ENCODE results near the gene DNASE2B.

The DNASE2B gene, protein sequence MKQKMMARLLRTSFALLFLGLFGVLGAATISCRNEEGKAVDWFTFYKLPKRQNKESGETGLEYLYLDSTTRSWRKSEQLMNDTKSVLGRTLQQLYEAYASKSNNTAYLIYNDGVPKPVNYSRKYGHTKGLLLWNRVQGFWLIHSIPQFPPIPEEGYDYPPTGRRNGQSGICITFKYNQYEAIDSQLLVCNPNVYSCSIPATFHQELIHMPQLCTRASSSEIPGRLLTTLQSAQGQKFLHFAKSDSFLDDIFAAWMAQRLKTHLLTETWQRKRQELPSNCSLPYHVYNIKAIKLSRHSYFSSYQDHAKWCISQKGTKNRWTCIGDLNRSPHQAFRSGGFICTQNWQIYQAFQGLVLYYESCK

DNA sequence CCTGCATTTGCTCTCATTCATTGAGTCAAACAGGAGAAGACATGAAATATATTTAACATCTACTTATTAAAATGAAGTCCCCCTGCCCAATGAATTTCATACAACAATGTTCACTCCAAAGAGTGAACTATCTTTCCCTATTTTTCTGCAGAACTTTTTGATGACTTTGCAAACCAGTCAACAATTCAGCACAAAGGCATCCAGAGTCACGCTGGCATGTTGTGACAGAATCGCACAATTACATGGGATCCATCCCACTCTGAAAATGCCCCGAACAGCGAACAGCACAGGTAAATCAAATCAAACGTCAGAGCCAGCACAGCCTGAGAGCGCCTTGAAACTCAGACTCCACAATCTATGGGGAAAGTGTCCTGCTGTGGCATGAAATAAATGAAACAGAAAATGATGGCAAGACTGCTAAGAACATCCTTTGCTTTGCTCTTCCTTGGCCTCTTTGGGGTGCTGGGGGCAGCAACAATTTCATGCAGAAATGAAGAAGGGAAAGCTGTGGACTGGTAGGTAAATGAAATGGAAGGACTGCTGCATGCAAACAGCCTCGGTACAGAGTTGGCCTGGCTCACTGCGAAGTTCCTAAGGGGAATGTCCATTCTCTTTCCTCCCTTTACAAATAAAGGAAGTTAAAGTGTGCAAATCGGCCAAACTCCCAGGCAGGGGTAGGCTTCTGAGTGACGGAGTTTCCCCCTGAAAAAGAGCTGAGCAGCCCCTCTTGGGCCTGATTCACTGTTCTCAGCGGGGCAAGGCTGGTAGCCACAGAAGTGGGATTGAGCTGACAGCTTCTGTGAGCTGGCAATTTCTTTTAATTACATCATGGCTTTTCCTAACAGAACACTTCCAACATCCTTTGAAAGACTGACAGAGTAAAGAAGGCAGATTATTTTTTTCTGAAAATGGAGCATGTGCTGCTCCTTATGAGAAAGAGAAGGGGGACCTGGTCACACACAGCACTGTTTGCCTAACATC is at the start of gene DNASE2B:
DNASE2B (plus strand) TSS at position 310 of the 981 bp plus-strand sequence; CDS start at position 391, 81 bp downstream.
- no peak for DNase-seq

DNA sequence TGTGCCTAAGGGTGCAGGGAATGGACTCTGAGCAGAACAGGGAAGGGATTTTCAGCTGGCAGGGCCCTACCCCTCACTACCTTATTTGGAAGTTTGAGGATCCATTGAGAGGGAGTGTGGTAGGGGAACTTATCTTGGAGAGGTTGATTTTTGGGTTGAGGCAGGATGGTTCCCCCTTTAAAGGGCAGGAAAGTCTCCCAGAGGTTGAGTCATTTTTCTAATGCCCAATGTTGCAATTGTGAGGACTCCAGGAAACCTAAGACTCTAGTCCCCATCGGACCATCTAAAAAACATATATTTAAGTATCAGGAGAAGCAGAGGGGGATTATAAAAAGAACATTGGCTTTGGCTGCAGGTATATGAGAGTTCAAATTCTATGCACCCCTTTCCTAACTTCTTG is 49.5 kb upstream of the DNASE2B start:
- no peak for DNase-seq

DNA sequence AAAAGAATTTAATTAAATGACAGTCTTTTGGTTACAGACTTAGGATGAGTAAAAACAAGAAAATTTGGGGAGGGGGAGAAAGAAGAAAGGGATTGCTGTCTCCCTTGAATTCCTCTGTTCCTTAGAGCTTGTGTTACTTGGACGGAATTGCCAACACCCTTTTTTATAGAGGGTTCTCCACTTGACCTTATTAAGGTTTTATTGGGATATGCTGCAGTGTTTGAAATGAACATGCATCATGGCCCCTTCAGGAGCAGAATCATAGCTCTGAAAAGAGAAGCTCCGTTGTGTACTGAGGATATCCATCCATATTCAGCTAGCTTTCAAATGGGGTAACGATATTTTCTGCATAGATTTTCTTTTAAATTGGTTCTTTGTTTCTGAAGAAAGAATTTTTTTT is 48.2 kb upstream of the DNASE2B start:
- DNase-seq = no peak

DNA sequence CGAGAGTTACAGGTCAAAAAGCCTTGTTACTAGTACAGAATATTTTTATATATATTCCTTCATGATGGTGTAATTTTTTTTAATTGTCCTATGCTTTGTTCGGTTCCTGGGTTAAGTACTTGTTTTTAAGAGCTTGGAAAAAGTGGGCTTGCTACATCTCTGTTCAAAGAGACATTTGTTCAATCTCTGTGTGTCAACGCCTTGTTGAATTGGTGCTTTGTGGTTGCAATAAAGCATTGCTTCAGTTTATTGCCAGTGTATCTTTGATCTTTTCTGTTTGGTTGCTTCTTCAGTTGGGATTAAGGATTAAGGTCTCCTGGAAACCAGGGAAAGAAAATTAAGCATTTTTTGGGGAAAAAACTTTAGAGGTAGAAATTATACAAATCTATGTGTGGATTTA is 47.7 kb upstream of the DNASE2B start:
- no peak for DNase-seq

DNA sequence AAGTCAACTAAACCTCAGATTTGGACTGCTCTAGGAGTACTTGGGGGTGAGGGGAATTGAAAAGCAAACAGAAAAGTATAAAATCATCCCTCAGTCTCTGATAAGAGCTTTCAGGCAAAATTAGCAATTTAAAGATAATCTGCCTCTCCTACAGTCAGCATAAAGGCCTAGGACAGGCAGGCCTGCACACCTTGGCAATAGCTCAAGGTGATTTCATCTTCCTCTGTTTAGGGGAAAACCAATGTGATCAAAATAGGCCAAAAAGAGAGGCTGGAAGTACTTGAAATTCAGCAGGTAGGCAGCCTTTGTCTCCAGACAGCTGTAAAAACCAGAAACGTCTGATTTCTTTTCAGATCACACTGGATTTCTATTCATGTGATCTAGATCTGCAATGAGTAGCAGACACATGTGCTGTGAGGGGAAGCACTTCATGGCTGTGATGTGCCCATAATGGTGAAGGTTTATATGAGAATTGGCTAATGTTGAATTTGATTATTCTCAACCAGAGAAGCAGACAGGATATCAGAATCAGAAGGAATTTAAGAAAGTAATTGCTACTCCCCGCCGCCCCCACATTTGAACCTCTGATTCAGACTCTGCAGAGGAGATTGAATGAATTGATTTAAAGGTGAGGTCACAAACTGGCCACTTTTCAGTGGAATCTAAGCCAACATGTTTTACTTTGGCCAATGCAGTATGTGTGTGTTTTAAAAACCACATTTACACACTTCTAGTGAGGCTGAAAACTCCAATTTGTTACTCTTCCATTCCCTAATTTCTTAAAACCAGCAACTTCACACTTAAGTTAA is 45.8 kb upstream of the DNASE2B start:
- DNase-seq = no peak

DNA sequence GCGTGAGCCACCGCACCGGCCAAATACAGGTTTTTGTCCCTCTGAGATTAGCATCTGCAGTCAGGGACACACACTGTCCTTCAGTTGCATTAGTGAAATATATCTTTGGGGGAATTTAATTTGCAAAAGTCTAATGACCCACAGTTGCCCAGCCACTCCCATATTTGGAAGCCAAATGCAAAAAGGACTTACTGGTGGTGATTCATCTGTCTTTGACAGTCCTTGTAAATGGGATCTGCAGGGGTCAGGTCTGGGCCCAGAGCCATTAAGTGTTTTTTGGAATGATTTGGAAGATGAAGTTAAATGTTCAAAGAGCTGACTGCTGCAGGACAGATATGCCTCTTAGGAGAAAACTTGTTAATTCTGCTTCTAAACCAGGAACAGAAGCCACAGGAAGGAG is 44.6 kb upstream of the DNASE2B start:
- DNase-seq = no peak

DNA sequence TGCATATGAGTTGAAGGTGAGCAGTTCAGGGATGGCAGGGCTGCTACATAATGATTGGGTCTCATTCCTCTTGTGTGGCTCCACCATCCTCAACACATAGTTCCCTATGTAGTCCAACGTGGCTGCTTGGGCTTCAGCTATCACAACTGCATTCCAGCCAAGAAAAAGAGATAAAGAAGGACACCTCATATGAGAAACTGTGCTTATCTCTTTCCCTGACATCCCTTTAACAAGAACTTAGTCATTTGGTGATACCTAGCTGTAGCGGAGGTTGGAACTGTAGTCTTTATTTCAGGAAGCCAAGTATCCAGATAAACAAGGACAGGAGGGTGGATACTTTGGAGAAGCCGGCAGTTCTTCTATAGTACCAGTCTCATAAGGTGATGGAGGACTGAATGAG is 42.7 kb upstream of the DNASE2B start:
- DNase-seq = no peak

DNA sequence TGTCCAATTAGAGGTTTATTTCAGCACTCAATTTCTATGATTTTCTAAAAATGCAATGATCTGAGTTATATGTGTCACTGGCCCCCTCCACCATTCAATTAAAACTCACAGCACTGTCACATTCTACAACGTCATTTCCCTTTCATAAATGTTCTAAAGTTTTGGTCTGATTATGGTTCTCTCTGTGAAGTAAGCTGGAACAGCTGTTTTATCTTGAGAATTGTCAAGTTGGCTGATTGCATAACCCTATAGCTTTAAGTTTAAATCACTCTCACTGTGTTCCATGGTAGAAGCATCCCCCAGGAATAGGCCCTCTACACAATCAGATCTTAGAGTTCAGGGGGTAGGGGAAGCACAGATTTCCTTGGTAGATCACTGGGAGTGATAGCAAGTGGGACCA is 41.4 kb upstream of the DNASE2B start:
- DNase-seq = no peak

DNA sequence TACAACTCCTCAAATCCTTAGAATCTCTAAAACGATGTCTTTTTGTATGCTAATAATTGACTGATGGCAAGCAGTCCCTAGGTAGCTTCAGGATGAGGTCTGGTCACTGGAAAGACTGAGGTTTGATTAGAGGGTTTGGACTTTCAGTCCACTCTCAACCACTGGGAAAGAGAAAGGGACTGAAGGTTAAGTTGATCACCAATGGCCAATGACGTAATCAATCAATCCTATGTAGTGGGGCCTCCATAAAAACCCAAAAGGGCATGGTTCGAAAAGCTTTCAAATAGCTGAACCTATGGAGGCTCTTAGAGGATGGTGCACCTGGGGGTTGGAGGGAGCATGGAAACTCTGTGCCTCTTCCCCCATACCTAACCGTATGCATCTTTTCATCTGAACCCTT is 39.6 kb upstream of the DNASE2B start:
- DNase-seq = no peak

DNA sequence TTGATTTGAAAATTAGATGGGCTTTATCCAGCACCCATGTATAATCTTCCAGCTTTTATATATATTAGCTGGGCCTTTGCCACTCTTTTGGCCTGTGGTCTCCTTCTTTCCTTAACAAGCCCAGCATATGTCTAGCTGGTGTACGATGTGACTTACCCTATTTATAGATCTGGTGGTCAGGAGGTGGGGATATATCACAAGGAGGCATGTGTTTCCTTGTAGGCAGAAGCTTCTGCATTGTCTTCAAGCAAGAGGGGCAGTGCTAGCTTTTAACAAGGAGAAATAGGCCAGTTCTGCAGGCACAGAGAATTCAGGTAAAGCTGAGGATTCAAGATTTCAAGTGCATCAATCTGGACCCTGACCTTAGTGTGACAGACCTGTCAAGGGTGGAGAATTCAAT is 38.0 kb upstream of the DNASE2B start:
- DNase-seq = no peak

DNA sequence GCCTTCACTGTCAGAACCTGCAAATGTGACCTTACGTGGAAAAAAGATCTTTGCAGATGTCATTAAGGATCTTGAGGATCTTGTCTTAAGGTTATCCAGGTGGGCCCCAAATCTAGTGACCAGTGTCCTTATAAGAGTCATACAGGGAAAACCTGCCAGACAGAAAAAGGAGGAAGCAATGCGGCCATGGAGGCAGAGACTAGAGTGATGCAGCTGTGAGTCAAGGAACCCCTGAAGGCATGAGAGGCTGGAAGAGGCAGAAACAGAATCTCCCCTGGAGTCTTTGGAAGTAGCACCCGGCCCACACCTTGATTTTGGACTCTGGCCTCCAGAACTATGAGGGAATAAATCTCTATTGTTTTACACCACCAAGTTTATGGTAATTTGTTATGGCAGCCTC is 36.5 kb upstream of the DNASE2B start:
- DNase-seq = no peak

DNA sequence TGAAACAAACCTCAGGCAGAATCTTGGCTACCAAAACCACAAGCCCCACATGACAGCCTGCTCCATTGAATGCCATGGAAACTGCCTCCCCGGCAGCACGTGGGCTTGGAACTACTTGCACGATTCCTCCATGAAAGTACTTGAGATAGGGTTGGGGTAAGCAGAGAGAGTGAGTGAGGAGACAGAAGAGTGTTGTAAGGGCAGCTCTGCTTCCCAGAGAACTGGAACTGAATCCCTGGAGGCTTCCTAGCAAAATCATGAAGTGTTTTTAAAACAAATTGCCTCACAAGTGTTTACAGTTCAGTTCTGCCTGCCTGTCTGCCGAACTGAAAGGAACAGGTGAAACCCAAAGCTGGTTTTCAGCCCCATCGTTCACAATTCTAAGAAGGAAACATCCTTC is 35.3 kb upstream of the DNASE2B start:
- DNase-seq = no peak

DNA sequence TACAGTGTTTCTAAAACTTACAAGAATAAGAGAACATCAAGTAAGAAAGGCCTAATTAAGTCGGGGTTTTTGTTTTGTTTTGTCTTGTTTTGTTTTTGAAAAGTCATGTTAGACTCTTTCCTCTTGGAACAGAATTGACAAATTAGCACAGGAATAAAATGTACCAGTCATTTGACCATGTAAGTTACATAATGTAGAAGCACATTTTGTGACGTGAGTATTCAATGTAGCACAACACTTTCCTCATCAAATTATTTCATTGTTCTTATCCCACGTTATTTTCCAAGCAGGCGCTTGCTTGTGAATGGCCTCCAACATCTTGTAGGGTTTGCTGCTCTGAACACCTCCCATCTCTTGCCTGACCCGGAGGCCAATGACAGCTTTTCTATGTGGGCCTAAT is 34.7 kb upstream of the DNASE2B start:
- no peak for DNase-seq

DNA sequence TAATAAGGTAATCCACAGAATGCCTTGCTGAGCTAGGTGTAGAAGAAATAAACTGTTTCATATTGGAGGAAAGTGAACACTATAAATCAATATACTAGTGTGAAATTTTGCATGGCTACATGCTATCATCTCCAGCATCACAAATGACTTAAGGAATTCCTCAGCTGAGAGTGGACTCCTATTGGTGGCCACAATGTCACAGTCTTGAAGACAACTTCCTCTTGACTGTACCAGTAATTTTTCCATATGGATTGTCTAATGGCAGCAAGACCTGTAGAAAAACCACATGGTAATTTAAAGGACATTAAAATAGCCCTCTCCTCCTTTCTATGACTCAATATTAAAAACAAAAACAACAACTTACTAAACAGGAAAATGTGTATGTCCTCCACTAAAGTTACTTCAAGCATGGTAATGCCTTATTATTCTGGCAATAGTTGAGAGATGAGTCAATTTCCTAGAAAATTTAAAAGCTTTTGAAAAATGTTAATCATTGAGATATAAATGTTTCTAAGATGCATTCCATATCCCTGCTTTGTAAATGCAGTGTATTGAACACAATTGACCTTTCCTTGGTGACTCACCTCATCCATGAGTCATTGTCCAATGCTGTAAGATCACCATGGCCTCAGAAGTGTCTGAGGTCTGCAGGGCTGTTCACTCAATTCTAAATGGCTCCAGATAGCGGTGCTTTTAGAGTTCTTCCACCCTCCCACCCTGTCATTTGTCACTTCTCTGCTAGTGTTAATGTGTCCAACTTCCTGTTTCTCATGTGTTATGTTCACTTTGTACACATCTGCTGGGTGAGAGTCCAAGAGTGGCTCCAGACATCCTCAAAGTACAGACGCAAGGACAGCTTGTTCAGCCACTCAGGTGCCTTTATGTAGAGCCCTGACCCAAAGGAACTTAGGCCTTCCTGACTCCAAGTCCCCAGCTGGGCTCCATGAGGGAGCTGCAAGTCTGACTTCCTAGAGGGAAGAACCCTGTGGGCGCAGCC is 32.8 kb upstream of the DNASE2B start:
- DNase-seq = no peak

DNA sequence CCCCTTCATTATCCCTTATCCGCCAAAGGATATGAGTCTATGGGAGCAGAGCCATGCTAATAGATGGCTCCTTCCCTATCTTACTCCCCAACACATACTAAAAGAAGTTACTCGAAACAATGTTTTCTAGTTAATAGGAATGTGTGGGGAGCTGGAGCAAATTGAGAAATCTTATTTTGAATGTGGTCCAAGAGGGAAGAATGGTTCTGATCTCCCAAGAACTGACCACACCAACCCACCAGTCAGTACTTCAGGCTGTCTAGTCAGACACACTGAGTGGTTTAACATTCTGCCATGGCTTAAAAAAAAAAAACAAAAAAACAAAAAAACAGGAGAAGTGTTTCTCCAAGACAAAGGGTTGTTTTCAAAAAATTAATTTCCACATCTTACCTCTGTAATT is 31.5 kb upstream of the DNASE2B start:
- no peak for DNase-seq

DNA sequence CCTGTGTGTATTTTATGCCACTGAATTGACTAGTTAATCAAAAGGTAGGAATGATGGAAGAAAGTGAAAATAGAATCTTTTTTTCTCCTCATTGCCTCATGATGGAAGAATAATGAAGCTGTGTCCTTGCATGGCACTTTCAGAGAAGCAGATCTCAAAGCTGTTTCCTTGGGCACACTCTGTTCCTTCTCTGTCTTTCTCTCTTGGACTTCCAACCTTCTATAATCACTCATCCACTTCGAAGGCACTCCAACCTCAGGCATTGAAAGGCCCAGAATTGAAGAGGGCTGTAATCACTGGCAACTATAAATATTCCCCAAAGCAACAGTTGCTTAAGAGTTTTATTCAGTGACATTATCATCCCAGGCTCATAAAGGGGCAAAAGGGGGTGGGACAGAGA is 31.1 kb upstream of the DNASE2B start:
- no peak for DNase-seq

DNA sequence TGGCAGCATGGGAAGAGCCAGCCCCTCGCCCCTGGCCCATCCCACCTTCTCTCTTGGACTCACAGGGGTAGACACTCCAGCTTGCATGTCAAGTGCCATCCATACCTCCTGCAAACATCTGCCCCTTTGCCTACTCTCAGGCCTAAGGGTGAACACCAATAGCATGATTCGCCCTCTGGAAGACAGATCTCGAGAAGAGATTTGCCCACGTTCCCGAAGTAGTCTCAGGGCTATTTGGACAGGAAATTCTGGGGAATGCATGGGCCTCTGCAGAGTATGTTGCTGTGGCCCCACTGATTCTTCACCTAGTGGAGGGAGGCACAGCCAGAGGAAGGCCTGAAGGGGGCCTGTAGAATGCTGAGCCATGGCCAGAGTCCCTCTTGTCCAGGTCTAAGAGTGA is 29.8 kb upstream of the DNASE2B start:
- no peak for DNase-seq

DNA sequence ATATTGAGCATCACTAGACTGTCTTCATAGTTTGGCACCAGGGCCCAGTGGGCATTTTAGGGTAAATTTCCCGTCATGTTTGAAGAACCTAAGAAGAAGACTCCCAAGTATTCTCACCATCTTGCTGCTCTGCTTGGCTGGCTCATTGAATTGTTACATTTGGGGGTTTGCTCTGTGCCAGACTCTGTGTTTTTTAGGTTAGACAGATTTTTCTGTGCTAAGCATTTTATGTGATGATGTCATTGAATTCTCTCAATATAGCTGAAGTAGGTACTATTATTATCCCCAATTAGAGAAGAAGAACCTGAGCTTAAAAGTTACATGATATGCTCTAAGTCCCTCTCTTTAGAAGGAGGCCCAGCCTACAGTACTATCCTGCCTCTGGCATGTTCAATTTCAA is 28.0 kb upstream of the DNASE2B start:
- no peak for DNase-seq

DNA sequence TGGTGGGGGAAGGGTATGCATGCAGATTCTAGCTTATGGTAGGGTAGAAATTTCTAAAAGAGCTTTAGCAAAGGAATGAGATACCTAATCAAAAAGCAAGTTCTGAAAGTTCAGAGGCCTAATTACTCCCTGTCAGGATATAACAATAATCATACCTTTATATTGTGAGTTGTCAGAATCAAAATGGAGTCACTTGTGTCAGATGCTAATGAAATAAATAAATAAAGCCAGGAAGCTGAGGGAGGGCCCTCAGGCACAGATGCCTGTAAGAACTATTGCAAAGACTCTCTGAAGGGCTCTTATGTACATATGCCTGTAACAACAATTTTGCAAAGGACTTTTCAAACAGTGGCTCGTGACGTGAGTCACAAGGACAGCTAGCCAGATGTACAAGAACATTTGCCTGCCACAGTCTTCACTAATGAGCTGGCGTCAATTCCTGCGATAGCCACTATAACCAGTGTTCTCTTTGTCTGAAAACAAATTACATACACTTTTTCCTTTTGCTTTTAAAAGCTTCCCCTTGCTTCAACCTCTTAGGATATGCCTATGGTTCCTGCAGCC is 27.4 kb upstream of the DNASE2B start:
- DNase-seq = no peak

DNA sequence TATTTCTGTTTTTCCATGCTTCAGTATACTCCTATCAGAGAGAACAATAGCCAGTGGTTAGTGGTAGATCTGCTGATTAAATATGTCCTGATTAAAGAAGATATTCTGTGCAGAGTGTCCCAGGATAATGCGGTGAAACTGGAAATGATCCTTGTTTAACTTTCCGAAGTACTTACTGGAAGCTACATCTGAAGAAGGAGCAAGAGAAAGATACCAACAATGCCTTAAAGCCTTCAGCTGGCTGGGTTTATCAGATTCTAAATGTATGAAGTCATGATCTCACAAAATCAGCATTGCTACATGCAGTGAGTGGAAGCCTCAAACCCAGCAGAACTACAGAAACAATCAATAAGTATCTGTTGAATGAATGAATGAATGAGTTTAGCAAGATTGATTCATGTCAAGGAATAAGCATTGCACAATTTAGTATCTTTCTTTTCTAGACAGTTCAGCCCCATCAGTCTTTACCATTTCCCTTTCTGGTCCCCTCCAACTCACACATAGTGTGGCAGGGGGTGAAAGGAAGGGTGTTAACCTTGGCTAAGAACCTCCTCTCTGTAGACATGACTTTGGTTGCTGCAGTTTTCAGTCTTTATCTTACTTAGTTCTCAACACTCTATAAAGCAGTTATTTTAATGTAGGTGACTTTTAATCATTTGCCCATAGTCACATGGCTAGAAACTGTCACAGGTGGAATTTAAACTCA is 24.7 kb upstream of the DNASE2B start:
- DNase-seq = no peak
